Left forelimb (tissue), 1 donor: ENCODE data around the gene IL17REL.
"Not testable (repeated sequence)": the region's sequence is repeated elsewhere in the genome, so short reads cannot be mapped to it uniquely, and the experiment has no call there.

Experiments
- DNase-seq: peaks from one replicate; pipeline ENCODE4 v3.0.0-alpha.2; 2018; ENCODE audit warnings: low spot score

The IL17REL gene

GRCh38 chr22:49989826-49990225, 22.7 kb downstream of the IL17REL start:
- not testable (repeated sequence) for DNase-seq

DNA sequence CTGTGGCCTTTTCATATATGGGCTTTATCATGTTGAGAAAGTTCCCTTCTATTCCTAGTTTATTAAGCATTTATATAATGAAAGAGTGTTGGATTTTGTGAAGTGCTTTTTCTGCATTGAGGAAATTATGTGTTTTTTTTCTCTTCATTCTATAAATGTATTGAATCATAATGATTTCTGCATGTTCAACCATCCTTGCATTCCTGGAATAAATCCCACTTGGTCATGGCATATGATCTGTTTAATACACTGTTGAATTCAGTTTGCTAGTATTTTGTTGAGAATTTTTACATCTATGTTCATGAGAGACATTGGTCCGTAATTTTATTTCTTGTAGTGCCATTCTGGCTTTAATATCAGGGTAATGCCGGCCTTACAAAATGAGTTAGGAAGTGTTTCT, 26.2 kb downstream of the IL17REL start:
- DNase-seq = no peak

DNA sequence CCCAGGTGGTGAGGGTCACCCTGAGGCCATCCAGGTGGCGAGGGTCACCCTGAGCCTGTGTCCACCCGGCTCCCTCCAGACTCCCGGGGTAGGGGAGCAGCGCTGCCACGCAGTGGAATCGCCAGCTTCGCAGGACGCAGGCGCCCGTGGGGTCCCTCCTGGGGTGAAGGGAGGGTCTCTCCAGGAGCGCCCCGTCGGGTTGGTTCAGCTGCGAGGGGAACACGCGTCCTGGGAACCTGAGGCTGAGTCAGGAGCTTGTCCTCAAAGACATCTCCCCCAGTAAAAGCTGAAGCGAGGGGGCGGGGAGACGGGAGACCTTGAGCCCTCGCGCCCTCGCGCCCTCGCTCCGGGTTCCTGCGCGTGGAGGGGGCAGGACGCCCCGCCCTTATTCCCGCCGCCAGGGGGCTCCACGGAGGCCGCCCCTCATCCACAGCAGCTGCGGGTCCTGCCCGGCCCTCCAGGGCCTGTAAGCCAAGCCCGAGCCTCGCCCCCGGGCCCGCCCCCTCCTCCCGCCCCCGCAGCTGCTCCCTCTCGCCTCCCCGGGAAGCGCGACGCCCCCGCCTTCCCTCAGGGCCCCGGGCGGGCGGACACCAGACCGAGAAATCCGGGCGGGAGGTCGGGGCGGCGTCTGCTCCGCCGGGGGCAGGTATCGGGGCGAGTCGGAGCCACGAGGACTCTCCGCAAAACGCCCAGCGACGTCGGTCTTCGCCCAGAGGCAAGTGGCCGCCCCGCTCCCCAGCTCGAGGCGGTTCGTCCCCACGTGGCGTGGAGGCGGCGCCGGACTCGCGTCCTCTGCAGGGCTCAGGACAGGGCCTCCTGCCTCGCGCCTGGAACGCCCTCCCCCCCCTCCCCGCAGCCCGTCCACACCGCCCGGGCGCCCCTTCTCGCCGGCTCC, 29.2 kb downstream of the IL17REL start:
- no peak for DNase-seq

GRCh38 chr22:49981799-49982198, 30.8 kb downstream of the IL17REL start:
- DNase-seq = not testable (repeated sequence)

GRCh38 chr22:49979587-49980264, 32.8 kb downstream of the IL17REL start:
- no peak for DNase-seq

GRCh38 chr22:49977578-49977977, 35.0 kb downstream of the IL17REL start:
- DNase-seq = no peak

GRCh38 chr22:49976439-49977175, 36.0 kb downstream of the IL17REL start:
- no peak for DNase-seq

- DNase-seq = peak; percentile 63
Measured at GRCh38 chr22:49975543-49976389, 36.8 kb downstream of the IL17REL start.

- peak; percentile 55 for DNase-seq
Measured at GRCh38 chr22:49973018-49973961, 39.3 kb downstream of the IL17REL start.

GRCh38 chr22:49972163-49973017, 40.2 kb downstream of the IL17REL start:
- peak; percentile 57 for DNase-seq

DNA sequence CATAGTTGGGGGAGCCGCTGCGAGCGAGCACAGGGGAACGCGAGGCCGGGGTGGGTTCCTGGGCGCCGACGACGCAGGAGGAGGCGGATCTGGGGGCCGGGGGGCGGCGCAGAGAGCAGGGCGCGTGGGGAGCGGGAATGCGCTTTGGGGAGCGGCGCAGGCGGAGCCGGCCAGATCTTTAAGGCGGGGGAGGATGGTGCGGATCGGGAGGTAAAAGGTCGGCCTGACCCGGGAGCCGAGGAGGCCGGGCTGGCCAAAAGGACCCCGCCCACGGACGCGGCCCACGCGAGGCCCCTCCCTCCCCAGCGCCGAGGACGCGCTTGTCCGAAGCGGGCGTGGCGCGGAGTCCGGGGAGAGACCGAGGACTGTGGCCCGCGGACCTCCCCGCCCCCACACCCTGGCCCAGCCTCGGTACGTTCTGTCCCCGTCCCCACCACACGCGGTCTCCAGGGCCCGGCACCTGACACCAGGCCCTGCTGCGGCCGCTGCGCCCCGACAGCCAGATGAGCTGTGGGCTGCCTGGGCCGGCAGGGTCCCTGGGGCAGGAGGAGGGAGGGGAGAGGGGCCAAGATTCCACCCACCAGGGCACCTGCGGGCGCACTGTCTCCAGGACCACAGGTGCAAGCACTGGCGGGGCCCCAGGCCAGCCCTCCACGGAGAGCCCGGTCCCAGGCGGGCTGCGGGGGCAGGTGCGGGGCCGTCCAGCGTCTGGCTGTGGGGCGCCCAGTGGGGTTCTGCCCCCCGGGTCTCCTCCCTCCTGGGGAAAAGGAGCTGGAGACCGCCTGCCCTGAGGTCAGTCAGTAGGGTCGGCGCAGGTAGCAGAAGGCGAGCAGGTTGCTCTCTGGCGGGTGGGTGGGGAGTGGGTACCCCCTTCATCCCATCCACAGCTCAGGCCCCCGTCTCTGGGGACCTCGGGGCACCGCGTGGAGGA, 41.1 kb downstream of the IL17REL start:
- DNase-seq = peak; percentile 70

GRCh38 chr22:49970528-49971231, 41.9 kb downstream of the IL17REL start:
- DNase-seq = peak; percentile 79

GRCh38 chr22:49969751-49970527, 42.6 kb downstream of the IL17REL start:
- peak; percentile 62 for DNase-seq

DNA sequence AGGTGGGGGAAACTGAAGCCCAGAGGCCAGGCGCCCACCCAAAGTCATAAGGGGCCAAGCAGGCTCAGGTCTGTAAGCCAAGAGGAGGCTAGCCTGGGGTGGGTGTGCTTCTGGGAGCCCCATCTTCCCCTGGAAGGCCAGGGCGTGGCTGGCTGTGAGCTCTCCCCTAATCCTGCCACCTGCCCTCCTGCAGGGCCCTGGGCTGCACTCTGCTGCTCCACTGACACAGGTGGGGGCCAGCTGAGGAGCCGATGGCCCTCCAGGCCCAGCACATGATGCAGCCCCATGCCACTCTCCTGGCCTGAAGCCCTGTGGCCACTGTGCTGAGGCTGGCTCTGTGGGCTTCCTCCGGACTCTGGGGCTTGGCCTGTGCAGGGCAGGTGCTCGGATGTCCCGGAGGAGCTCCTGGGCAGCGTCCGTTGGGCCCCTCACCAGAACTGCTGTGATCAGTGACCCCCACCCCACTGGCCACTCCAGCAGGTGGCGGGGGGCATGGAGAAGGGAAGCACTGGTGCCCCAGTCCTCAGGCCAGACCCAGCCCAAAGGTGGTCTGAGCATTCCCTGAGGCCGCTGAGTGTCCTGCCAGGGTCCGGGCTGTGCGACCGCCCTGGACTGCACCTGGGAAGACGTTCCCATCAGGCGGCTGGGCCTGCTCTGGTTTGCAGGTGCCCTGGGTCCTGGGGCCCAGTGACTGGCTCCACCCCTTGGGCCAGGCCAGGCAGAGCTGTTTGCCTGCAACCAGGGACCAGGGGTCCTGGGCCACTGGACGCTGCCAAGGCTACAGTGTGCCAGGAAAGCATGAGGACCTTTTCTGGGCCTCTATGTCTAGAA, 43.5 kb downstream of the IL17REL start:
- no peak for DNase-seq

GRCh38 chr22:49968313-49968830, 44.2 kb downstream of the IL17REL start:
- no peak for DNase-seq
